Astrocyte of the spinal cord (primary cell): Measurements from ENCODE around the gene SPINK4.

ENCODE experiments used
- DNase-seq: peaks from one replicate; pipeline ENCODE4 v3.0.0; 2011; ENCODE audit warnings: low read depth, low spot score
- H3K4me3 ChIP-seq: 2 replicates; pipeline ENCODE4 v1.5.1; 2011; ENCODE audit warnings: low read depth, mild to moderate bottlenecking, low read length, moderate library complexity
- CTCF ChIP-seq: IDR thresholded peaks from 2 replicates; pipeline ENCODE4 v1.5.1; 2012; ENCODE audit warnings: low read depth, mild to moderate bottlenecking, low read length, inconsistent platforms
- in situ Hi-C: cut with HindIII; loops from 2 replicates; pipeline ENCODE4 v1.10.0; 2017; ENCODE audit warnings: low sequenced_read_pairs

The SPINK4 gene

DNA sequence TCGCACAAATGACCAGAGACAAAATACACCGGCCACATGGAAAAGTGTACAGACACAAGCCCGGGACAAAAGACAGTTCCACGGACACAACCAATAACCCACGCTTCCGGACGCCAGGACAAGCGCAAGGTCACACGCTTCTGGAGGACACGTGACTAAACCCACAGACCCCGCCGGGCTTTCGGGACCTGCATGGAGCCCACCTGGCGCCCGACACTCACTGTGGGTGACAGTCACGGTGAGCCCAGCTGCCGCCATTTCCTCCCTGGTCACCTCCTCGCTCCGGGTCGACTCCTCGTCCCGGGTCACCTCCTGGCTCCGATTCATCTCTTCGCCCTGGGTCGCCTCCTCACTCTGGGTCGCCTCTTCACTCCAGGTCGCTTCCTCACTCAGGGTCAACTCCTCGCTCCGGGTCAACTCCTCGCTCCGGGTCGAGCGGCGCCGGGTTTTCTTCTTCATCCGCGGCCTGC, 24.1 kb downstream of the SPINK4 start:
- in situ Hi-C loops: no loop called here
- no peak for TF ChIP-seq CTCF
- peak overlapping the region; percentile 90 for H3K4me3 ChIP-seq
- DNase-seq: peak; percentile 8

DNA sequence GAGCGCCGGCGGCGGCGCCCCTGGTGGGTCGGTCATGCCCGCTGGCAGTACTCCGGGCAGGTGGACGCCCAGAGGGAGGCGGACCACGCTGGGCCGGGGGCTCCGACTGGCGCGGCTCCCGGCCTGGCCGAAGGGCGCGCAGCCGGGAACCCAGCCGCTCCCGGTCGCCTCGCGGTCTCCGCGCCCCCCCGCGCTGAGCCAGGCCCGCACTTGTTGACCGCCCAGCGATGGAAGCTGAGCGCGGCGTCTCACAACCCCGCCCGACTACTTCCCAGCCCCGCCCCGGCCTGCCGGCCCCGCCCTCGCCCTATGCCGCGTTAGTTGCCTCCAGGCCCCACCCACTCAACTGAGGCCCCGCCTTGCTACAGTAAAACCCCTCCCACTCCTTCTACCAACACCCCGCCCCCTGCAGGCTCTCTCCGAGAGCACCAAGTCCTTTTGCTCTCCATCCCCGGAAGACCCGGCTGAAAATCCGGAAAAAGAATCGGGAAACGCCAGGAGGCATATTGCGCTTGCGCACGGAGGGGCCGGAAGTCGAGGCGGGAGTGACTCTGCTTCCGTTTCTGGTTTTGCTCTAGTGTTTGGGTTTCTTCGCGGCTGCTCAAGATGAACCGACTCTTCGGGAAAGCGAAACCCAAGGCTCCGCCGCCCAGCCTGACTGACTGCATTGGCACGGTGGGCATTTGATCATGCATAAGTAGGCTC, 24.7 kb downstream of the SPINK4 start, which contains the start of the genes BAG1 and CHMP5:
BAG1 (minus strand) TSS at position 236 of the 705 bp plus-strand sequence.
CHMP5 (plus strand) TSS at position 577 of the 705 bp plus-strand sequence; CDS start at position 607, 30 bp downstream.
- TF ChIP-seq CTCF: peak; percentile 43
- in situ Hi-C loops: no loop called here
- peak within 1 kb of the TSS; percentile 90 for H3K4me3 ChIP-seq
- peak; percentile 100 for DNase-seq

- in situ Hi-C loops: no loop called here
Measured at GRCh38 chr9:33265211-33265865, 25.4 kb downstream of the SPINK4 start.

DNA sequence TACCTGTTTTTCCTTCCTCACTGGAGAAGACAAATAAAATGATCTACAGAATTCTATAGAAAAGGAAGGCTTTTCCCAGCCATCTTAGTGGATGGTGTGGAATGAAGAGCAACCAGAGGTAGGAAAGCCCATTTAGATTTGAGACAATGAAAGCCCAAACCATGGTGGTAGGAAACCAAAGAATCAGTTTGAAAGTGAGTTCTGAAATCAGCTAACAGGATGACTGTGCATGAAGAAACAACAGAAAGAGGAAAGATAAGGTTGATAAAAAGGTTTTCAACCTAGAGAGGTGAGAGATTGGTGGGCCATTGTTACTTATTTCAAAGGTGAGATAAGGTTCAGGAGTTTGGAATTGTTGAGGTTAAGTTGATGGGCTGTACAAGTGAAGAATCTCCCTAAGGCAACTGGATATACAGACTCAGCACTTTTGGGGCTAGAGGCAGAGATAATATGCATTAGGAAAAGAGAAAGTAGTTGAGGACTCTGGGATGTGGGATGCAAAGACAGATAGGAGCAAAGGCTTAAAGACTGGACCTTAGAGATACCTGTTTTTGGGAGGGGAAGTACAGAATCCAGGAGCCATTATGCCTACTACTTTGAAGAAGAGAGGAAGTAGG, 27.3 kb downstream of the SPINK4 start:
- in situ Hi-C loops: no loop called here
- TF ChIP-seq CTCF: no peak
- no peak for DNase-seq
- H3K4me3 ChIP-seq: no peak overlapping the region

More at GRCh38 chr9:33265211-33265865, 25.4 kb downstream of the SPINK4 start:
- TF ChIP-seq CTCF: no peak
- DNase-seq: no peak
- peak overlapping the region; percentile 89 for H3K4me3 ChIP-seq

GRCh38 chr9:33270146-33270545, 30.2 kb downstream of the SPINK4 start:
- no peak for TF ChIP-seq CTCF

GRCh38 chr9:33272061-33272460, 32.1 kb downstream of the SPINK4 start:
- H3K4me3 ChIP-seq: no peak overlapping the region
- in situ Hi-C loops: no loop called here
- peak; percentile 2 for DNase-seq
- TF ChIP-seq CTCF: no peak

More at GRCh38 chr9:33270146-33270545, 30.2 kb downstream of the SPINK4 start:
- no peak for DNase-seq
- in situ Hi-C loops: no loop called here
- no peak overlapping the region for H3K4me3 ChIP-seq
